Middle frontal gyrus (tissue), 1 donor: Measurements from ENCODE around the gene NNT.
"Not testable (repeated sequence)": the region's sequence is repeated elsewhere in the genome, so short reads cannot be mapped to it uniquely, and the experiment has no call there.

ENCODE experiments used
- DNase-seq: peaks from one replicate; pipeline ENCODE4 v3.0.0-alpha.2; 2015; ENCODE audit warnings: low spot score; ENCODE audit errors: extremely low spot score

Gene NNT

GRCh38 chr5:43602461-43603343 lies at the start of gene NNT:
Gene NNT, plus strand, starts transcription at chr5:43603180. Its CDS starts 6,016 bp downstream, at chr5:43609196.
- peak; percentile 47 for DNase-seq

GRCh38 chr5:43553381-43553780 lies 49.6 kb upstream of the NNT start:
- DNase-seq: no peak

GRCh38 chr5:43554497-43554896 lies 48.5 kb upstream of the NNT start:
- DNase-seq: no peak

- DNase-seq: no peak
Measured at GRCh38 chr5:43555895-43556606, 46.9 kb upstream of the NNT start.

- DNase-seq: not testable (repeated sequence)
Measured at GRCh38 chr5:43556607-43556856, 46.4 kb upstream of the NNT start.

GRCh38 chr5:43556857-43557542 lies 46.0 kb upstream of the NNT start, which contains the start of gene PAIP1:
Gene PAIP1, minus strand, starts transcription at chr5:43557077. Its CDS starts 231 bp downstream, at chr5:43556846.
- peak; percentile 56 for DNase-seq

GRCh38 chr5:43560128-43560527 lies 42.9 kb upstream of the NNT start:
- DNase-seq: no peak

GRCh38 chr5:43561356-43561755 lies 41.6 kb upstream of the NNT start:
- DNase-seq: no peak

- DNase-seq: no peak
Measured at GRCh38 chr5:43563321-43563720, 39.7 kb upstream of the NNT start.

- DNase-seq: no peak
Measured at GRCh38 chr5:43564289-43564850, 38.6 kb upstream of the NNT start.

GRCh38 chr5:43565043-43565442 lies 37.9 kb upstream of the NNT start:
- no peak for DNase-seq

GRCh38 chr5:43567967-43568366 lies 35.0 kb upstream of the NNT start:
- DNase-seq: no peak

GRCh38 chr5:43569236-43569746 lies 33.7 kb upstream of the NNT start:
- no peak for DNase-seq

- DNase-seq: no peak
Measured at GRCh38 chr5:43570450-43571158, 32.4 kb upstream of the NNT start.

GRCh38 chr5:43571237-43571636 lies 31.7 kb upstream of the NNT start:
- DNase-seq: no peak

- no peak for DNase-seq
Measured at GRCh38 chr5:43572357-43572756, 30.6 kb upstream of the NNT start.

- DNase-seq: no peak
Measured at GRCh38 chr5:43573058-43573457, 29.9 kb upstream of the NNT start.

- DNase-seq: not testable (repeated sequence)
Measured at GRCh38 chr5:43580402-43581210, 22.4 kb upstream of the NNT start.

GRCh38 chr5:43581398-43581797 lies 21.6 kb upstream of the NNT start:
- no peak for DNase-seq
